NCI-H1092 treated with DMSO at 0.1 percent for 48 hours (cell line): ENCODE measurements around the gene CDCA5.

Experiments
- DNase-seq: peaks from one replicate; lab custom pipeline; 2025; lab: John Stamatoyannopoulos, UW

The CDCA5 gene, protein sequence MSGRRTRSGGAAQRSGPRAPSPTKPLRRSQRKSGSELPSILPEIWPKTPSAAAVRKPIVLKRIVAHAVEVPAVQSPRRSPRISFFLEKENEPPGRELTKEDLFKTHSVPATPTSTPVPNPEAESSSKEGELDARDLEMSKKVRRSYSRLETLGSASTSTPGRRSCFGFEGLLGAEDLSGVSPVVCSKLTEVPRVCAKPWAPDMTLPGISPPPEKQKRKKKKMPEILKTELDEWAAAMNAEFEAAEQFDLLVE

DNA sequence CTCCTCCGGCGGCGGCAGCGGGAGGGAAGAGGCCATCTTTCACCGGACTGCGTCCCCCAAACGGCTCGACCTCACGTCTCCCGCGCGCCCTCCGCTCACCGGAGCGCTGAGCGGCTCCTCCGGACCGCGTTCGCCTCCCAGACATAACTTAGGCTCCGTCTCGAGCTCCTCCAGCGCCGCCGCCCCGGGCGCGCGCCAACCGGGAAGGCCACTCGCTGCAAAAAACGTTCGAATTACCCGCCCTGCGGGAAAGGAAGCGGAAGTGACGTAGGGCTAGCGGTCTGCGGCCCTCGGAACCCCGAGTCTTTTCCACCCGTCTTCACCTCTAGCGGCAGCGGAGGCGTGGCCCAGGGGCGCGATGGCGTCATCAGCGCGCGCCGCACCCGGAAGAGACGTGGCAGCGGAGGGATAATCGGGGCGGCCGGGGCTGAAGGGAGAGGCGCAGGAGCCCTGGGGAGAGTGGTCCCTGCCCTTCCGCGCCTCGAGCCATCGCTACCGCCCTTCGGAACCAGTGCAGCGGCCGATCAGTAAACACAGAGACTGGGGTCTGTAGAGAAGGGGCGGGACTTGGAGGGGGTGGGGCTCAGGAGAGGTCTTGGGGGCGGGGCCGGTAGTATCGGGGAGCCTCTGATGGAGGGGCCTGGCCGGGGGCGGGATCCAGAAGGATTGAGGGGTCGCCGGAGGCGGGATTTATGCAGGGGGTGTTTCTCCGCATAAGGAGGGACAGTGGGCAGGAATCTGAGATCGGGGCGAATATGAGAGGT, at the start of gene CDCA5, which contains the start of gene ZFPL1:
TSS of gene CDCA5 (minus strand) at position 207 of the 764 bp plus-strand sequence. CDS start at position 145, 62 bp downstream.
TSS of gene ZFPL1 (plus strand) at position 389 of the 764 bp plus-strand sequence. CDS start 477 bp downstream, outside the sequence.
- DNase-seq: peak; percentile 98

GRCh38 chr11:65132988-65133700, 49.3 kb upstream of the CDCA5 start:
- DNase-seq: no peak

GRCh38 chr11:65132238-65132987, 48.6 kb upstream of the CDCA5 start:
- no peak for DNase-seq

GRCh38 chr11:65131895-65132237, 48.0 kb upstream of the CDCA5 start:
- DNase-seq: no peak

DNA sequence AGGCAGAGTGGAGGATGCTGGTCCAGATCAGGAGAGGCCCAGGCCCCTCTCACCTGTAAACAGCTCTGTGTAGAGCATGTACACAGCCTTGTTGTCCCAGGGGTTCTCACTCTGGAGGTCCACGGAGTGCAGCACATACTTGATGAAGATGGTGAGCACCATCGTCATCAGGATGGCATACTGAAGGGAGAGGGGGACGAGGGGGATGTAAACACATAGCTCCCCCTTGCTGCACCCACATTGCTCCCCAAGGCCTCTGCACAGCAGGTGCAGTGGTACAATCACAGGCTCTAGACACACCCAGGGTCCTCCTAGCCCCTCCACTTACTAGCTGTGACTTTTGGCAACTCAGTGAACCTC, 47.6 kb upstream of the CDCA5 start:
- DNase-seq: no peak

- DNase-seq: no peak
Measured at GRCh38 chr11:65130631-65131416, 47.0 kb upstream of the CDCA5 start.

DNA sequence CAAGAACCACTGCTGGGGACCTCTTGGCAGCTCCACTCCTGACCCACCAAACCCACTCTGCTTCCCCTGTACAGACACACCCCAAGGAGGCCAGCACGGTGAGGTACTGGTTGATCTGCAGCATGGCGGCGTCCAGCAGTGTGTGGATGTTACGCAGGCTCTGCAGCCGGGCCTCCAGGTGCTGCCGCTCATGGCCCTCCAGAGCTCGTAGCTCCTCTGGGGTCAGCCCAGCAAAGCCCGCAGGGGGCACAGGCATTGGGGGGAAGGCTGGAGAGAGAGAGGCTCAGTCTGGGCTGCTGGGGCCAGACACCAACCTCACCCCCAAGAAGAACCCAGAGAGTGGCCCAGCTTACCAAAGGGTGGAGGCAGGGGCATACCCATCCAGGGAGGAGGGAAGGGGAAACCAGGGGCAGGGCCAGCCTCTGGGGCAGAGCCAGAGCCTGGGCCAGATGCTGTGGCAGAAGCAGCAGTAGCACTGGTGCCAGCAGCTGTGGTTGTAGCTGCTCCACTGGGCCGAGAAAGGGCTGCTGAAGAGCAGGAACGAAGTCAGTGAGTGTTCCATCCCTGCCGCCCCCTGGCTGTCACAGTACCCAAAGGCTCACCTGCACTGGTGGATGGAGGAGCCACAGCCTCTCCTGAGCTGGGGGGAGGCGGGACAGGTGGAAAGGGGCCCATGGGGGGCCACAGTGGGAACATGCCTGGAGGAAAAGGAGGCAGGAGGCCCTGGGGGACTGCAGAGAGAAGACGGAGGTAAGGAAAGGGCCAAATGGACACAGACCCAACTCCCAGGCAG, 46.0 kb upstream of the CDCA5 start:
- no peak for DNase-seq

DNA sequence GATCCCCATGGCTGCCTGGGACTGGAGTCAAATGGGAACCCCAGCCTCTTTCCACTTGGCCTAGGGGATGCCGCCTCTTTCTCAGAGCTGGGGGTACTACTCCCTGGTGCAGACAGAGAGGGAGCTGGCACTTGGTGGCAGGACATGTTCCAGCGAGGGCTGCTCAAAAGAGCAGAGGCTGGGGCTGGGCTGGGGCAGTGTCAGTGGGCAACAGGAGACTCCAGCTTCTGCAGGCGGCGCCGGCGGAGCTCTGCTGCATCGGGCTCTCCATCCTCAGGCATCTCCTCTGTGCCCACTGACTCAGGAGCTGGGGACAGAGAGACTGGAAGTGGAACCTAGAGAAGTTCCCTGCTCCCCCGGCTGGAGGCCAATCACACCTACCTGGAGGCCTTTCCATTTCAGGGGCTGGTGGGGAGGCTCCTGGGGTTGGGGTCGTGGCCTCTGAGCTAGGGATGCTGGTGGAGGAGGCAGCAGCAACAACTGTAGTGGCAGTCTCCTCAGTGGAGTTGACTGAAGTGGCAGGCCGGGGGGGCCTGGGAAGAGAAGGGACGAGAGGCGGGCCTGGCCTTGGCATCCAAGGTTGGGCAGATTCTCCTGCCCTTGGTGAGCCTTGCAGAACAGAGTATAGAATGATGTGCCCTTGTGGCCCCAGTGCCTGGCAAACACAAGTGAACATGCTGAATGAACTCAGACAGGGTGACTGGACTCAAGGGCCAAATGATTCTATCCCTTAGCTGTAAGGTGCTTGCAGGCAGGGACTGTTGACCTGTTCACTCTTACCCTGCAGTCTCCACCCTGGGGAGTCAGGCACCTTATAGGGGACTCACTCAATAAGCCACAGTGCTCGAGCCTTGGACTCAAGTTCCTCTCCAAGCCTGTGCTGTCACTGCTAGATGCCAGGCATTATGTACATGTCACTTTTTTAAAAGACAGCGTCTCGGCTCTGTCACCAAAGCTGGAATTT, 44.6 kb upstream of the CDCA5 start:
- no peak for DNase-seq

DNA sequence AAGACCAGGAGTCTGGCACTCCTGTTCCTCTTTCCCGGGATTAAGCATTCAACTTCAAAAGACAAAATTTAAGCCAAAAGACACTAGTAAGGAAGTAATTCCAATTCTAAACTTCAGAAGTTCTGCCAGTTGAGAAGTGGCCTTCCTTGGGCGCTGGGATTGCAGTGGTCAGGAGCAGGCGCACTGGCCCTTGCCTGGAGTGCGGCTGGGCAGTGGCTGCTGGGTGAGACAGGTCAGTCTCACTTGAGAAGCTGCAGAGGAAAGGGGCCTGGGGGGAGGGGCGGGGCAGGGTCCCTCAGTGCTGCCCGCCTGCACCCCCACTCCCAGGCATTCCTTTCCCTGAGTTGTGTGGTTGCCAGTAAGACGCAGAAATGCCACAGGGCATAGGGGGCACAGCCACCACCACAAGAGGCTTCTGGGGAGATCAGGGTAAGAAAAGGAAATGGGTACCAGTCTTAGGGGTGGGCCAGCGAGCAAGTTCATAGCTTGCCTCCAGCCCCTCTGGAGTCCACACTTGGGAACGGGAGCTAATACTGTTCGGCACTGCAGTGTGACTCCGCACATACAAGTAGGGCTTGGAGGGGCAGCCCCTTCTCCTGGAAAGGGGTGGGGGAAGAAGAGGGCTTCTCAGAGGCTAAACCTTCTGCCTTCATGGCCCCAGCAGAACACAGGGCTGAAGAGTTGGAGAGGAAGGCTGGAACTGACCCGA, 43.8 kb upstream of the CDCA5 start:
- DNase-seq: no peak

- DNase-seq: no peak
Measured at GRCh38 chr11:65126624-65127274, 42.9 kb upstream of the CDCA5 start.

GRCh38 chr11:65125197-65126056, 41.6 kb upstream of the CDCA5 start:
- no peak for DNase-seq

DNA sequence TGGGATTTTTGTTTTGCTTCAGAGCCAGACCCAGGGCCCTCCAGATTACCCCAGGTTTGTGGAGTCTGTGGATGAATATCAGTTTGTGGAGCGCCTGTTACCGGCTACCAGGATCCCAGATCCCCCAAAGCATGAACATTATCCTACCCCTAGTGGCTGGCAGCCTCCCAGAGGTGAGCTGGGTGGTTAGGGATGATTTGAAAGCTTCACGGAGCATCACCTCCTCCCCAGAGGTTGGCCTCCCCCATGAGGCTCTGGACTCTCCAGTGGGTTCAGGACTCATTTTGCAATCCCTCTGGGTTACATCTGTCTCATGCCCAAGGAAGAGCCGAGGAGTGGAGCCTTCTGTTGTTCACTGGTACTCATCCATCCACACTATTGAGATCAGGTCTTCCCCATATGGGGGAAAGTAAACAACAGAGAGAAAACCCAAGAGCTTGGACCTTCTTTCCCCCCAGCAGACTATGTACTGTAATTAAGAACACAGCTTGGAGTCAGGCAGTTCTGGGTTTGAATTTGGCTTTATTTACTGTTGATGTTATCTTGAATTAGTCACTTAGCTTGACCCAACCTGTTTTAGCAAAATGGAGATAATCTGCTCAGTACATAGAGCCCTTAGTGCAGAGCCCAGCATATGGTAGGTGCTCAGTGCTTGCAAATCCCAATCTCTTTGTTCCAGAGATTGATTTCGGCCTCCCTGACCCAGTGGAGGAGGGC, 40.8 kb upstream of the CDCA5 start:
- DNase-seq: no peak

DNA sequence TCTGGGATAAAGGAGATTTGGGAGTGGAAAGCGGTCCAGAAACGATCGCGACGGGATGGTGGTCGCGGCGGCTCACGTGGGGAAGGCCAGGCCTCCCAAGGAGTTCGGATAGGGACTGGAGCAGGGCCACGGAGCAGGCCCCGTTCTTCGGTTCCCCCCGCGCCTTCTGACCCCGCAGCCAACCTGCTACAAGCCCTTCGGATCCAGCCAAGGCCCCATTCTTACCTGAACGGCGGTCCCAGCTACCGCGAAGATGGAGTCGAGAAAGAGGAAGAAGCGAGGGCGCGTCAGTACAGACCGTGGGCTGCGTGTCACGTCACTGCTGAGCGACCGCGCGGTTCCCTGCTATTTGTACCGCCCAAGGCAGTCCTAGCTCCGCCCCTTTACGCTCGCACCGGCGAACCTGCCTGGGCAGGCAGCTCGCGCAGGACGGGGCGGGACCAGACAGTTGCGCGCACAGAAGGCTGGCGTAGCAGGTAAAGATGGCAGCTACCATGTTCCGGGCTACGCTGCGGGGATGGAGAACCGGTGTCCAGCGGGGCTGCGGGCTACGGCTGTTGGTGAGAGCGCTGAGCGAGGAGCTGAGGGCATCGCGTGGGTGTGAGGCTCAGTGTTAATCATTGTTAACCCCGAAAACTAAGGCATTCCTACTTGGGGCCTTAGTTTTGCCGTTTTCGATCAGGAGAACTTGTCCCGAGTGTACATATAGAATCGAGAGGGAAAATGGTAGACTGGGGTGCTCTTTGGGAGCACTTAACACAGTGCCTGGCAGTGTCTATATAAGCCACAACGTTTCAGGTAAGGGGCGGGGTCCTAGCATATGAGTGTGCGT, 38.2 kb upstream of the CDCA5 start, which contains the start of the genes FAU and MRPL49:
TSS of gene FAU (minus strand) at position 270 of the 832 bp plus-strand sequence. CDS start 321 bp downstream, outside the sequence.
TSS of gene MRPL49 (plus strand) at position 457 of the 832 bp plus-strand sequence. CDS start at position 483, 26 bp downstream.
- DNase-seq: peak; percentile 99

DNA sequence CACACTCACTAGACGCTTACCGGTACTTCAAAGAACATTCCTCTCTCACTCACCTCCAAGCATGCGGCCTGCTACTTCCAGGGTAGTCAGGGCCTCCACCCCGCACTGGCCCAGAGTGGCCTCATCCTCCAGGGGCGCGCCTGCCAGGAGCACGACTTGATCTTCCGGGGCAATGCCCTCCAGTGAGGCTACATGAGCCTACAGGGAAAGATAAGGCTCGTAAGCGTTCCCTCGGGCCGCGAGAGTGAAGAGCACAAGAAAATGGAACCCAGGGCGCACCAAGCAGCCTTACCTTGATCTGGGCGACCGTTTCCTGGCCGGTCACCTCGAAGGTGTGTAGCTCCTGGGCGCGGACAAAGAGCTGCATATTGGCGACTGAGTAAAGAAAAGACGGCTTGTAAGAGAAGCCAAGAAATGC, 37.6 kb upstream of the CDCA5 start:
- no peak for DNase-seq

- DNase-seq: no peak
Measured at GRCh38 chr11:65120831-65121230, 37.0 kb upstream of the CDCA5 start.
